ENCODE data around the gene SMIM12. TPM values are rescaled to one million over a fixed set of nuclear protein-coding genes. Genes with fewer than 3 reads are reported as not detected.

The SMIM12 gene
- total RNA-seq, 5 donors from 2014 or later (not counting 1 experiment from before 2014, with no cell fraction given) = 29.8 to 46.7 (median 37.1) TPM

- ChIA-PET CTCF (no interaction called here), POLR2A (no interaction called here)
- Mint-ChIP-seq H3K4me3 (no peak overlapping the region), H3K36me3 (no peaks in the 10 kb centered on the region), H3K4me1 (no peaks in the 10 kb centered on the region), H3K9me3 (no peaks in the 10 kb centered on the region), H3K27me3 (peaks cover 40 to 41% of the 10 kb centered on the region in 2 donors), H3K27ac (no peak overlapping the region)
- no peaks in the 10 kb centered on the region for H3K4me1 ChIP-seq (ENCODE audit: control insufficient read depth in 1 of 2, extremely low read depth in 1 of 2, insufficient read depth in 2 of 2, low read length in 2 of 2)
- WGBS (ENCODE audit: insufficient coverage) = 80% methylated on average over 20 of the region's 33 CpGs
- ATAC-seq (replicated peaks in 1 of 4) = no peak
- H3K9me3 ChIP-seq = no peaks in the 10 kb centered on the region
- DNase-seq = no peak
- H3K27ac ChIP-seq (ENCODE audit: low read length) = no peak overlapping the region
- no peak overlapping the region for H3K4me3 ChIP-seq (ENCODE audit: control insufficient read depth in 1 of 2, extremely low read depth in 1 of 2, low read length in 1 of 2)
- H3K27me3 ChIP-seq (replicated peaks in 1 of 2; ENCODE audit: control insufficient read depth in 2 of 2, extremely low read depth in 1 of 2, insufficient read depth in 2 of 2, low read length in 1 of 2) = peaks cover 0 to 42% of the 10 kb centered on the region in 2 experiments
- H3K36me3 ChIP-seq (ENCODE audit: control insufficient read depth in 2 of 2, extremely low read depth in 1 of 2, insufficient read depth in 1 of 2, low read length in 1 of 2) = no peaks in the 10 kb centered on the region
These were observed 44.9 kb upstream of the SMIM12 start for GRCh38 chr1:34904236-34905097.

DNA sequence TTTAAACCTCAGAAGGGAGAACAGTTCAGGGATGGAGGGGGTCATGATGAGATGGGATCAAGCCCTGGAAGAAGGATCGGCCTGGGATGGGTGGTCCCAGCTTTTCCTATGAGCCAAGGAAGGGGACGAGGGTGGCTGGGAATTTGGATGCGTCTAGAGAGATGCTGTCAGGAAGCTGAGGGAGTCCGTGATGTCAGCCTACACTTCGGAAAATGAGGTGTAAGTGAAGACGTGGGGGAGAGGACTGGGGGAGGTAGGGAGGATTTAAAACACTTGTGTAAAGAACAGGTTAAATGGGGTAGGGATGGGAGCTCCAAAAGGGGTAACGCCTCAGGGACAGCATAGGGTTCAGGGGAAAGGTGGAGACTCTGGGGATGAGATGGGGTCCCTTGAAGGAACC, 42.4 kb upstream of the SMIM12 start:
- WGBS (ENCODE audit: insufficient coverage) = 69% methylated on average over 7 of the region's 7 CpGs
- ChIA-PET POLR2A (no interaction called here), CTCF (no interaction called here)
- Histone ChIP-seq H3K9me3 (no peaks in the 10 kb centered on the region), H3K36me3 (ENCODE audit: control insufficient read depth in 2 of 2, extremely low read depth in 1 of 2, insufficient read depth in 1 of 2, low read length in 1 of 2) (no peaks in the 10 kb centered on the region), H3K27me3 (replicated peaks in 1 of 2; ENCODE audit: control insufficient read depth in 2 of 2, extremely low read depth in 1 of 2, insufficient read depth in 2 of 2, low read length in 1 of 2) (peaks cover 0 to 46% of the 10 kb centered on the region in 2 experiments), H3K27ac (ENCODE audit: low read length) (no peak overlapping the region), H3K4me3 (ENCODE audit: control insufficient read depth in 1 of 2, extremely low read depth in 1 of 2, low read length in 1 of 2) (no peak overlapping the region), H3K4me1 (ENCODE audit: control insufficient read depth in 1 of 2, extremely low read depth in 1 of 2, insufficient read depth in 2 of 2, low read length in 2 of 2) (no peaks in the 10 kb centered on the region)
- H3K9me3 Mint-ChIP-seq = no peaks in the 10 kb centered on the region
- H3K27ac Mint-ChIP-seq = no peak overlapping the region
- DNase-seq (no peak), ATAC-seq (replicated peaks in 1 of 4) (no peak)
- H3K27me3 Mint-ChIP-seq = peaks cover 29 to 30% of the 10 kb centered on the region in 2 donors
- no peaks in the 10 kb centered on the region for H3K36me3 Mint-ChIP-seq
- H3K4me3 Mint-ChIP-seq = no peak overlapping the region
- peaks cover 0 to 4% (median 0%) of the 10 kb centered on the region in 3 donors for H3K4me1 Mint-ChIP-seq

DNA sequence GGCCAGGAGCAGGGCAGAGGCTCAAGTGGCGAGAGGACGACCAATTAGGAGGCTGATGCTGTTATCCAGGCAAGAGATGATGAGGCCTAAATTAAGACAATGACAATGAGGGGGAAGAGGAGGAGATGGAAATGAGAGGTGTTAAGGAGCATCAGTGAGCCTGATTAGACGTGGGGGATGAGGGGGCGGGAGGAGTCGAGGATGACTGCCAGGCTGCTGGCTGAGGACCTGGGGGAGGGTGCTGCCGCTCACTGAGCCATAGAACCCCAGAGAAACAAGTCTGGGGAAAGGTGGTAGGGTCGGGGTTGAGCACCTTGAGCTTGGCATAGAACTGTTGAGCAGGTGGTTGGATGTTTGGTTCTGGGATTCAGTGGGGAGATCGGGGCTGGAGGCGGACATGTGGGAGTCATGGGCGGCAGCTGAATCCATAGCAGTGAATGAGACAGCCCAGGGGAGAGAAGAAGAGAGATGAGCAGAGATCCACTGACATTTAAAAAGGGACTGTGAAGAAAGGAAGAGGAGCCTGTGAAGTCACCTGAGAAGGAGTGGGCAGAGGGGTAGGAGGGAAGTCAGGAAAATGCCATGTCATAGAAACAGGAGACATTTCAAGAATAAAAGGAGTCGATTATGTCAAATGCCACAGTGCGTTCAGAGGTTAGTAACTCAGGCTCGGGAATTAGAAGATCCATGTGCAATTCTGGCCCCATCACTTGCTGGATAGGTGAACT, 41.4 kb upstream of the SMIM12 start:
- peaks cover 0 to 43% of the 10 kb centered on the region in 2 experiments for H3K27me3 ChIP-seq (replicated peaks in 1 of 2; ENCODE audit: control insufficient read depth in 2 of 2, extremely low read depth in 1 of 2, insufficient read depth in 2 of 2, low read length in 1 of 2)
- Mint-ChIP-seq H3K27ac (no peak overlapping the region), H3K36me3 (no peaks in the 10 kb centered on the region), H3K9me3 (no peaks in the 10 kb centered on the region), H3K4me1 (peaks cover 0 to 4% (median 0%) of the 10 kb centered on the region in 3 donors), H3K4me3 (no peak overlapping the region), H3K27me3 (peaks cover 23 to 26% of the 10 kb centered on the region in 2 donors)
- 64% methylated on average over 13 of the region's 13 CpGs for WGBS (ENCODE audit: insufficient coverage)
- no peaks in the 10 kb centered on the region for H3K9me3 ChIP-seq
- H3K36me3 ChIP-seq (ENCODE audit: control insufficient read depth in 2 of 2, extremely low read depth in 1 of 2, insufficient read depth in 1 of 2, low read length in 1 of 2) = no peaks in the 10 kb centered on the region
- ChIA-PET POLR2A (no interaction called here), CTCF (no interaction called here)
- ATAC-seq (replicated peaks in 1 of 4) (no peak), DNase-seq (no peak)
- H3K4me1 ChIP-seq (ENCODE audit: control insufficient read depth in 1 of 2, extremely low read depth in 1 of 2, insufficient read depth in 2 of 2, low read length in 2 of 2) = no peaks in the 10 kb centered on the region
- no peak overlapping the region for H3K27ac ChIP-seq (ENCODE audit: low read length)
- H3K4me3 ChIP-seq (ENCODE audit: control insufficient read depth in 1 of 2, extremely low read depth in 1 of 2, low read length in 1 of 2) = no peak overlapping the region

- H3K9me3 ChIP-seq = no peaks in the 10 kb centered on the region
These were observed 40.4 kb upstream of the SMIM12 start for GRCh38 chr1:34899906-34900305.

DNA sequence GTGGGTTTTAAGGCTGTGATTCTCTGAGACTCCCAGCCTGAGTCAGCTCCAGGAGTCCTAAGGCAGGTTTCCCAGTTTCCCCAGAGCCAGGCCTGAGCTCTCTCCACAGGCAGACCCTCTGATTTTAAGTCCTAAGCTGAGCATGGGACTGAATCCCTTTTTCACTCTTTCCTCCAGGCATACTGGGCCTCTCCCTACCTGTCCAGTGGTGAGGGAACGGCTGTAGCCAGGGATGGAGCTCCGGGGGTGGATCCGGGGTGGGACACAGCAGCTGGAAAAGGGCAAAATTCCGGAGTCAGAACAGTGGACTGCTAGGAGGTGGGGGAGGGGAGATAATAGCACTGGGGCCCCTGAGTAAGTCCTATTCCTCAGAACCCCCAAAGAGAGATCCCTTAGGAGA, 39.9 kb upstream of the SMIM12 start:
- Histone ChIP-seq H3K4me3 (ENCODE audit: control insufficient read depth in 1 of 2, extremely low read depth in 1 of 2, low read length in 1 of 2) (no peak overlapping the region), H3K4me1 (ENCODE audit: control insufficient read depth in 1 of 2, extremely low read depth in 1 of 2, insufficient read depth in 2 of 2, low read length in 2 of 2) (no peaks in the 10 kb centered on the region), H3K27me3 (replicated peaks in 1 of 2; ENCODE audit: control insufficient read depth in 2 of 2, extremely low read depth in 1 of 2, insufficient read depth in 2 of 2, low read length in 1 of 2) (peaks cover 0 to 40% of the 10 kb centered on the region in 2 experiments), H3K36me3 (ENCODE audit: control insufficient read depth in 2 of 2, extremely low read depth in 1 of 2, insufficient read depth in 1 of 2, low read length in 1 of 2) (no peaks in the 10 kb centered on the region), H3K9me3 (no peaks in the 10 kb centered on the region), H3K27ac (ENCODE audit: low read length) (no peak overlapping the region)
- POLR2A ChIA-PET = no interaction called here
- H3K4me3 Mint-ChIP-seq = no peak overlapping the region
- CTCF ChIA-PET = no interaction called here
- H3K27me3 Mint-ChIP-seq = peaks cover 23 to 26% of the 10 kb centered on the region in 2 donors
- no peaks in the 10 kb centered on the region for H3K36me3 Mint-ChIP-seq
- ATAC-seq (replicated peaks in 1 of 4) (no peak), DNase-seq (no peak)
- no peaks in the 10 kb centered on the region for H3K9me3 Mint-ChIP-seq
- H3K4me1 Mint-ChIP-seq = peaks cover 0 to 4% (median 0%) of the 10 kb centered on the region in 3 donors
- no peak overlapping the region for H3K27ac Mint-ChIP-seq
- WGBS (ENCODE audit: insufficient coverage) = no CpG with 5 or more reads among the region's 4 CpGs

More at GRCh38 chr1:34899906-34900305, 40.4 kb upstream of the SMIM12 start:
- 90% methylated on average over 3 of the region's 16 CpGs for whole genome bisulfite sequencing (ENCODE audit: insufficient coverage)
- CTCF ChIA-PET = no interaction called here
- Histone ChIP-seq H3K36me3 (ENCODE audit: control insufficient read depth in 2 of 2, extremely low read depth in 1 of 2, insufficient read depth in 1 of 2, low read length in 1 of 2) (no peaks in the 10 kb centered on the region), H3K27me3 (replicated peaks in 1 of 2; ENCODE audit: control insufficient read depth in 2 of 2, extremely low read depth in 1 of 2, insufficient read depth in 2 of 2, low read length in 1 of 2) (peaks cover 0 to 43% of the 10 kb centered on the region in 2 experiments), H3K4me1 (ENCODE audit: control insufficient read depth in 1 of 2, extremely low read depth in 1 of 2, insufficient read depth in 2 of 2, low read length in 2 of 2) (no peaks in the 10 kb centered on the region), H3K27ac (ENCODE audit: low read length) (no peak overlapping the region), H3K4me3 (ENCODE audit: control insufficient read depth in 1 of 2, extremely low read depth in 1 of 2, low read length in 1 of 2) (no peak overlapping the region)
- no peaks in the 10 kb centered on the region for H3K9me3 Mint-ChIP-seq
- H3K27me3 Mint-ChIP-seq = peaks cover 23 to 26% of the 10 kb centered on the region in 2 donors
- POLR2A ChIA-PET = no interaction called here
- H3K27ac Mint-ChIP-seq = no peak overlapping the region
- ATAC-seq (replicated peaks in 1 of 4) (no peak), DNase-seq (no peak)
- H3K4me1 Mint-ChIP-seq = peaks cover 0 to 4% (median 0%) of the 10 kb centered on the region in 3 donors
- H3K4me3 Mint-ChIP-seq = no peak overlapping the region
- H3K36me3 Mint-ChIP-seq = no peaks in the 10 kb centered on the region

- no peaks in the 10 kb centered on the region for H3K9me3 ChIP-seq
- no peak overlapping the region for H3K4me3 Mint-ChIP-seq
- H3K9me3 Mint-ChIP-seq = peaks cover 0 to 1% (median 0%) of the 10 kb centered on the region in 3 donors
- no peak for DNase-seq
- no peak for ATAC-seq (replicated peaks in 1 of 4)
- H3K36me3 Mint-ChIP-seq = no peaks in the 10 kb centered on the region
- H3K4me1 Mint-ChIP-seq = peaks cover 0 to 4% (median 0%) of the 10 kb centered on the region in 3 donors
- no peaks in the 10 kb centered on the region for H3K36me3 ChIP-seq (ENCODE audit: control insufficient read depth in 2 of 2, extremely low read depth in 1 of 2, insufficient read depth in 1 of 2, low read length in 1 of 2)
- CTCF ChIA-PET = no interaction called here
- WGBS (ENCODE audit: insufficient coverage) = 60% methylated on average over 1 of the region's 2 CpGs
- POLR2A ChIA-PET = no interaction called here
- H3K4me3 ChIP-seq (ENCODE audit: control insufficient read depth in 1 of 2, extremely low read depth in 1 of 2, low read length in 1 of 2) = no peak overlapping the region
- no peaks in the 10 kb centered on the region for H3K4me1 ChIP-seq (ENCODE audit: control insufficient read depth in 1 of 2, extremely low read depth in 1 of 2, insufficient read depth in 2 of 2, low read length in 2 of 2)
- no peak overlapping the region for H3K27ac ChIP-seq (ENCODE audit: low read length)
- no peak overlapping the region for H3K27ac Mint-ChIP-seq
- peaks cover 23 to 26% of the 10 kb centered on the region in 2 donors for H3K27me3 Mint-ChIP-seq
- peaks cover 2 to 31% of the 10 kb centered on the region in 2 experiments for H3K27me3 ChIP-seq (replicated peaks in 1 of 2; ENCODE audit: control insufficient read depth in 2 of 2, extremely low read depth in 1 of 2, insufficient read depth in 2 of 2, low read length in 1 of 2)
These were observed 38.8 kb upstream of the SMIM12 start for GRCh38 chr1:34898330-34898761.
